Activated effector memory CD4-positive, alpha-beta T cell treated with anti-CD3 and anti-CD28 coated beads, Interleukin-2, amount 50 U/mL, for 16 hours (primary cell): Measurements from ENCODE around the gene SETD4.
A peak's percentile ranks its signal among the peaks of the same experiment; 100 is the strongest.

Experiments used
- DNase-seq: peaks from one replicate; pipeline ENCODE4 v3.0.0-alpha.2; 2020

Gene SETD4

DNA sequence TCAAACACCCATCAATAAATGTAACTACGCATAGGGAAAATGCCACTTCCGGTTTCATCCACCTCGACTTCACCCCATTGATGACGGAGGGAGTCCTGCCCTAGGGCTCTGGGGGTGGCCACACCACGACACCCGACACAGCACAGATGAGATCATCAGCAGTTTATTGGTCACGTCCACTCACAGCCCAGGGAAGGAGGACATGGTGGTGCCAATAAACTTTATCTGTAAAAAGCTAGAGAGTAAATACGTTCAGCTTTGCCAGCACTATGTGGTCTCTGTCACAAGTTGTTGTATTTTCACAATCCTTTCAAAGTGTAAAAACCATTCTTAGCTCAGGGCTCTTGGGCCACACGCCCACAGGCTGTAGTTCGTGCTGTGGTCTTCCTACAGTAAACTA is 16.3 kb downstream of the SETD4 start:
- no peak for DNase-seq

GRCh38 chr21:36041910-36042309 is 18.4 kb downstream of the SETD4 start:
- DNase-seq, result no peak

- no peak for DNase-seq
Observed at GRCh38 chr21:36040389-36040788, 19.9 kb downstream of the SETD4 start.

- no peak for DNase-seq
Observed at GRCh38 chr21:36039861-36040260, 20.5 kb downstream of the SETD4 start.

GRCh38 chr21:36038701-36039497 is 21.4 kb downstream of the SETD4 start:
- DNase-seq, result no peak

DNA sequence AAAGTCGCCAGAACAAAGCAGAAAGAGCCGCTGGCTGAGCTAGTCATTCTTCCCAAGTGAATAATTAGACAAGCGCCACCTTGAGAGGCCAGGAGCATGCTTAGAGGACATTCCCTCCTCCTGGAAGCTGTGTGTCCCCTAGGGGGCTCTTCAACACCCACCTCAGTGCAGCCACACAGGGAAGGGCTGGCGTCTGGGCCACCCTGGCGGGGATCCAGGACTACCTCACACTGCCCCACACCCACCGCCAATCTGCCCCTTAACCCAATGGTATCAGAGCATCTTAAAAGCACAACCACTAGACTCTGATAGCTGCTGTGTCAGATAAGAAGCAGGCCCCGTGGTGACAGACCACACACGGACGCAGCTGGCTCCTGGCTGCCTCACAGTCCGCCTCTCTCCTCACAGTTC is 24.9 kb downstream of the SETD4 start:
- DNase-seq, result no peak

DNA sequence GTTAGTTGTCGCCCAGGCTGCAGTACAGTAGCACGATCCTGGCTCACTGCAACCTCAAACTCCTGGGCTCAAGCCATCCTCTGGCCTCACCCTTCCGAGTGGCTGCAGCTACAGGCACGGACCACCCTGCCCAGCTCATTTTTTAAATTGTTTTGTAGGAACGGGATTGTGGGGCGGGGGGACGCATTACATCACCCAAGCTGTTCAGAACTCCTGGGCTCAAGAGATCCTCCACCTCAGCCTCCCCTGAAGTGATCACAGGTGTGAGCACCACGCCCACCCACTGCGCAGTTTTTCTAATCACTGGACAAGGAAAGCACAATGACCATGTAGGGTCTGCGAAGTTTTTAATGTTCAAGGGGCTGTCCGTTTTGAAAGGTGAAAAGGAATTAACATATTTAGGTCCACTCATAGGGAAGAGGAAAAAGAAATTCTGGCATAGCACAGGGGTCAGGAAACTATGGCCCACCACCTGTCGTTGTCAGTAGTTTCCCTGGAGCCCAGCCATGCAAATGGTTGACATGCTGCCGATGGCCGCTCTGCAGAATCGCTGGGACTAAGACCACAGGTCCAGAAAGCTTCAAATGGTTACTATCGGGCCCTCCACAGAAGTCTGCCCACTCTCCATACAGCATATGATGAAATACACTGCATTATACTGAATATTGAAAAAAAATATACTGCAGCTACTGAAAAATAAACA is 26.0 kb downstream of the SETD4 start:
- no peak for DNase-seq

- DNase-seq, result no peak
Observed at GRCh38 chr21:36032647-36033406, 27.5 kb downstream of the SETD4 start.

DNA sequence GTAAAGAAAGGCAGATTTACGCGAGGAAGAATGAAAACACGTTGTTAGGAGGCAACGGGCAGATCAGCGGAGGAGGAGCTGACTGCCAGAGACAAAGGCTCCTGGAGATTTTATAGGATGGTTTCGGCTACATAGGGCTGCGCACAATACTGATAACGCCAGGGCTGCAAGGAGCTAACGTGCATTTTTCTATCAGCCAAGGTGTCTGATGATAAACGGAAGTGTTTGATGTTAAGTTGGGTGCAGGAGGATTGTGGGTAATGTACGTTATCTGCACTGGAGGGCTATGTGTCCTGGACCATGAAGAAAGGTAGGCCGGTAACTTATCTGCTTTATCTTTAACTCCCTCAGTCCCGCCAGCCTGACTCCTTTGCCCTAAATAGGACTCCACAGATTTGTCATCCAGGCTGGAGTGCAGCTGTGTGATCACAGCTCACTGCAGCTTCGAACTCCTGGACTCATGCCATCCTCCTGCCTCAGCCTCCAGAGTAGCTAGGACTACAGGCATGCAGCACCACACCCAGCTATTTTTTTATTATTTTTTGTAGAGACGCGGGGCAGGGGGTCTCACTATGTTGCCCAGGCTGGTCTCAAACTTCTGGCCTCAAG is 29.6 kb downstream of the SETD4 start:
- DNase-seq, result no peak

DNA sequence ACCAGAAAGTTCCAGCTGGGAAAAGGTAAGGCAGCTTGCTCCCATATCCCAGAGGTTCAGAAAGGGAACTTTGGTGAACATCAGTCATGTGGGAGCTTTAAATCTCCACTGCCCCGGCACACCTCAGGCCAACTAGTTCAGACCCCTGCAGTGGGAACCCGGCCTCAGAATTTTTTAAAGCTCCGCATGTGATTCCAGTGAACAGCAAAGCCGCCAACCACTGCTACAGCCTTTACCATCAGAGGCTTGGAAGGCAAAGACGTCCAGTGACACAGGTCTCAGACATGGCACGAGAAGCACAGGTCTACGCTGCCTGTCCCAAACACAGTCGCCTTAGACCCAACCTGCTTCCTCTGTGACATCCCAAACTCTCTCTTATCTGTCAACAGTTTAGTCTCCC is 31.0 kb downstream of the SETD4 start:
- no peak for DNase-seq

DNA sequence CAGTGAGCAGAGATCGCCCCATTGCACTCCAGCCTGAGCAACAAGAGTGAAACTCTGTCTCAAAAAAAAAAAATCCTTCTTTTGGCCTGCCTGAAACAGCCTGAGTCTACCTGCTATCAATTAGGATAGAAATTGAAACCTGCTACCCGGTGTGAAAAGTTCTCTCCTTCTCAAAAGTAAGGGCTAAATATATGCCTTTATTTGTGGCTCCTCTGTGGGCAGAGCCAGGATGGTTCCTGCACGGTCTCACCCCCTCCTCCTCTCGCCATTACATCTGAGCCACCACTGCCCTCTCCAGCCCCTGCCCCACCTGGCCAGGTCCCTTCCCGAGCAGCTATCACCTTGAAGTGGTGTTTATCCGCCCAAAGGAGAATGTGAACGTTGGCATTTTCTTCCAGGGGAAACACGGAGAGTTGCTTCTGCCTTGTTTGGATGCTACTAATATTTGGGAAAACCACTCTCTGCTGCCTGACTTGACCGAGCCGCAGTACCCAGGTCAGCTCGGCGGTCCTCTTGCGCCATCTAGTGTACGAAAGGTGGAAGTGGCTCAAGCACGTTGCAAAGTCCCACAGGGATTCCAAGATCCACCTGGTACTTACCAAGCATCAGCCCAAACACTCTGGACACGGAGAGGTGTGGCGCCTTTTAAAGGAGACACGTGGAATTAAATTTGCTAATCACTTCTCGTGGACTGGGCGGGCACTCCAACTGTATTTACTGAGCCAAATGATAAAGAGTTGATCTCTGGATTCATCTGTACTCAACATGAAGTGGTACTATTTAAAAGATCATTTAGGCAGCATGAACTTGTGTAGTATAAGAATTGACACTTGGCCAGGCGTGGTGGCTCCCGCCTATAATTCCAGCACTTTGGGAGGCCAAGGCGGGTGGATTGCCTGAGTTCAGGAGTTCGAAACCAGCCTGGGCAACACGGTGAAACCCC is 31.9 kb downstream of the SETD4 start:
- DNase-seq, result peak; percentile 87

DNA sequence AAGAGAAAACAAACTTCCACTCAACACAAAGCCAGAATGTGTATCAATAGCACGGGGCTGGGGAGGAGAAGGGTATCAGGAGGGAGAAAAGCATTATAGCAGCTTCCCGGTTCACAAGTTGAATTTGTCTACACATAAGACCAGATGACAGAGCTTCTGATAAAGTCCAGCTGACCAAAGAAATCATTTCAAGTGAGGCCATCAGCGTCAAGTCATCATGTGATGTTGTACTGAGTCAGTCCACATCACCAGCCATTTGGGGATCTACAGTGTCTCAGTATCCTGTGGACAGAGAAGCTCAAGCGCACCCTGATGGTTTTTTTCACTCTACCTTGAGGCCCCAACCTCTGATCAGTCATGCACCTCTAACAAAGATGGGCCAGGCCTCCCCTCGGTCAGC is 33.0 kb downstream of the SETD4 start:
- no peak for DNase-seq

GRCh38 chr21:36024782-36025181 is 35.5 kb downstream of the SETD4 start:
- no peak for DNase-seq

DNA sequence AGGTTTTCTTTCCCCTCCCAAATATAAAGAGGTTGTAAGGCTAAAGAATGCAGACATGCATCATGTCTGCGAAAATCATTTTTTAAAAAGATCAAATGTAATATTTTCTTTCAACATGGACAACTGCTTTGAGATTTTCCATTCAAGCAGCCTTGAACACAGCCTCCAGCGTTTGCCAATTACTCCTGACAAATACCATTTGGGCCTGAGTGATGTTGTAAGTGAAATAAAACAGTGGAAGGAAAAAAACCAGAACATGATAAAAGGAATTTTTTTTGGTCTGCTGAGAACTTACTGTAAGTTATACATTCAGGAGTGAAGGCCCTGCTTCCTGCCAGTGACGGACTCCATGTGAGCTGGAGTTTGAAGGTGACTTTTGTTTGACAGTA is 37.2 kb downstream of the SETD4 start:
- no peak for DNase-seq

DNA sequence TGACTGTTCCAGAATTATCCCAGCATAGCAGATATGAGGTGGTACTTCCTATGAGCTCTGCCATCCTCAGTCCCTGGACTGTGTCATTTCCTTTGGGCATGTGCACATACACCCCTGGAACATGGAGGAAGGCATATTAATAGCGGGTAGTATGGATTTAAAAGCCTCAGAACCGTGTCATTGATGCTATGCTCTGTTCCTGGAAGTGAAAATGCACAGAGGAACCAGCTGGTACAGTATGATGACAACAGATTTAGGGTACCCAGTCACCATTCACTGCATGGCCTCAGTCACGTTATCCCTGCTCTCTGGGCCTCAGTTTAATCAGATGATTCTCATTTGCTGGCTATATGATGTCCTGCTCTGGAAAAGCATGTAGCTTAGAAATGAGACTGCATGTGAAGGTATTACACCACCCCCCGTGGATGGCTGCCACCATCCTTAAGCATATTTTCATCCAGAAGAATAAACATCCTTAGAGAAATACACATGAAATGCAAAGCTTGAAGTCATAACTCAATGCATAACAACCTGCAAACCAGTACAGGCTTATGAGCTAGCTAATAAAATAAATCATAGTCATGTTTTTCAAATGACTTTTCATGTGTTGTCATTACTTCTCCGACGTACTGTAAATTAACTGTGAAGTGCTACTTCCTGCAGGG is 37.8 kb downstream of the SETD4 start:
- no peak for DNase-seq

- no peak for DNase-seq
Observed at GRCh38 chr21:36021251-36021837, 39.0 kb downstream of the SETD4 start.

DNA sequence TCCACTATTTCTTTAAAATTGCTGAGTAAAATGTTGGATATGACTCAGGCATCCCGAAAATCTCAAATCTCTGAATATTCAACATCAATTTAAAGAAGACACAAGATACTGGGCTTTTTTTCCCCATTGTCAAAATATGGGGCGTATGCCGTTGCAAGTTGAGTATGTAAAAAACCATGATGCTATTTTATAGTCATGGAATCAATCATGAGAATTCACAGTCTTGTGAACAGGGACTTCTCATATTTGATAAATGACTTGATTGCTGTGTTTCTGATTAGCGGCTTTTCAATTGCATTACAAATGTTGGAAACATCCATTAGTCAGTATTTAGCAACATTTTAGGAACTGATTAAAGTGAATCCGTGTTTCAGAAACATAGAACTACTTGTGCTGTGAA is 45.3 kb downstream of the SETD4 start:
- no peak for DNase-seq

- DNase-seq, result no peak
Observed at GRCh38 chr21:36010801-36011200, 49.5 kb downstream of the SETD4 start.

DNA sequence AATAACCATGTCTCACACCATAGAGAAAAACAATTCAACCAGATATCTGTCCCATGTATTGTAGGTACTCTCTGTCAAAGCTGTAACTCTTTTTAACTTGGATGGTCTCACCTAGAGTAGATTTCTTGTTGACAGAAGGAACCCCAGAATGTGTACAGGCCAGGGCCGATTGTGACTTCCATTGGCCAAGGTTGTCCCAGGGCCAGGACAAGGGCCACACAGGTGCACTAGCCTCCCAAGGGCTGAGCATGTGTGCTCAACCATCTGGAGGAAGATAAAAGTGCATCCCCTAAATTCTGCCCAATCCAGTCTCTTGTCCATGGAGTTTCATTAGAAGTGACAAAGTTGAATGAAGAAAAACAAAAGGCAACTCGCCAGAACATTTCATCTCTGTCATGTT is 51.8 kb downstream of the SETD4 start:
- DNase-seq, result no peak

DNA sequence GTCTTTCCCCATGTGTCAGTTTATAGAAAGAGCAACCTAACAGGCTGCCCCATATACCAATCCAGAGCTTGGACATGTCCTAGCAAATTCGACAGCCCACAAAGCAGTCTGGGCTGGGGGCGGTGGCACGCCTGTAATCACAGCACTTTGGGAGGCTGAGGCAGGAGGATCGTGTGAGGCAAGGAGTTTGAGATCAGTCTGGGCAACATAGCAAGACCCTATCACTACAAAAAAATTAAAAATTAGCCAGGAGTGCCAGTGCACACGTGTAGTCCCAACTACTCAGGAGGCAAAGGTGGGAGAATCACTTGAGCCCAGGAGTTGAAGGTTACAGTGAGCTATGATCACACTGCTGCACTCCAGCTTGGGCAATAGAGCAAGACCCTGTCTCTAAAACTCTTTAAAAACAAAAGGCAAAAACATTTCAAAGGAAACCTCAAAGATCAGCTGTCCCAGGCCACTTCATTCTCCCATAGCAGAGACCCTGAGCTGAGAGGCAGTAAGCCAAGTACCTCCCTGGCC is 54.4 kb downstream of the SETD4 start:
- DNase-seq, result no peak

DNA sequence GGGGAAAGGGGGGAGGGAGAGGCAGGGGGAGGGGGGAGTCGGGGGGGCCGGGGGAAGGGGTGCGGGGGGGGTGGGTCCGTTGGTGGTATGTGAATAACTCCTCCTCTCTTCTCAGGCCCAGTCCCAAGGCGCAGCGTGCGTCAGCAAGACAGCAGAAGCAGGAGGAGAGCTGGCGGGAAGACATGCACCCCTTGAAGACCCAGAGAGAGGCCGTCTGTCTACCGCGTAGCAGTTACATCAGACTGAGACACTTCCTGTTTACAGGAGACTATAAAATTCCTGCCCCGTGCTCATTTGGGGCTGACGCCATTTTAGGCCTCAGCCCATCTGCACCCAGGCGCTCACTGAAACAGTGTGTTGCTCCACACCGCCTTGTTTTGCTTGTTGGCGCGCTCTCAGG is 55.3 kb downstream of the SETD4 start:
- DNase-seq, result no peak
